Endodermal cell (in vitro differentiated cells): ENCODE results near the gene BTBD9. TPM values are rescaled to one million over a fixed set of nuclear protein-coding genes. Genes with fewer than 3 reads are reported as not detected.
"Not testable (repeated sequence)": the region's sequence is repeated elsewhere in the genome, so short reads cannot be mapped to it uniquely, and the experiment has no call there.

Experiments used
- DNase-seq: peaks from one replicate; pipeline ENCODE4 v3.0.0-alpha.2; 2017
- H3K27ac ChIP-seq: 2 replicates; pipeline ENCODE4 v1.5.1; 2013; ENCODE audit warnings: mild to moderate bottlenecking, low read depth, low read length, moderate library complexity
- H3K27me3 ChIP-seq: 2 replicates; pipeline ENCODE4 v1.6.1; 2013; ENCODE audit warnings: mild to moderate bottlenecking, low read length, moderate library complexity; ENCODE audit not compliant: insufficient read depth, control insufficient read depth, poor library complexity, severe bottlenecking
- H3K36me3 ChIP-seq: 2 replicates; pipeline ENCODE4 v1.7.0; 2013; ENCODE audit warnings: mild to moderate bottlenecking, low read length, moderate library complexity; ENCODE audit not compliant: control insufficient read depth, insufficient read depth
- H3K4me1 ChIP-seq: one replicate; pipeline ENCODE4 v1.7.0; 2013; ENCODE audit warnings: low read length; ENCODE audit not compliant: control insufficient read depth, insufficient read depth
- H3K4me3 ChIP-seq: 2 replicates; pipeline ENCODE4 v1.5.1; 2013; ENCODE audit warnings: mild to moderate bottlenecking, low read length, moderate library complexity
- H3K9ac ChIP-seq: 2 replicates; pipeline ENCODE4 v1.6.1; 2013; ENCODE audit warnings: mild to moderate bottlenecking, low read length, moderate library complexity; ENCODE audit not compliant: poor library complexity, severe bottlenecking; ENCODE audit errors: extremely low read depth
- H3K9me3 ChIP-seq: 2 replicates; pipeline ENCODE4 v1.6.1; 2013; ENCODE audit warnings: mild to moderate bottlenecking, low read length, moderate library complexity; ENCODE audit not compliant: control insufficient read depth
- H3K27ac Mint-ChIP-seq: 2 replicates; pipeline ENCODE4 v1.8.0; 2020; ENCODE audit warnings: mixed read lengths
- H3K27me3 Mint-ChIP-seq: 2 replicates; pipeline ENCODE4 v1.8.0; 2021; ENCODE audit warnings: mild to moderate bottlenecking, mixed read lengths; ENCODE audit not compliant: insufficient read depth
- H3K36me3 Mint-ChIP-seq: 2 replicates; pipeline ENCODE4 v1.8.0; 2020; ENCODE audit warnings: low read depth, mixed read lengths
- H3K4me1 Mint-ChIP-seq: 2 replicates; pipeline ENCODE4 v1.8.0; 2020; ENCODE audit warnings: mixed read lengths
- H3K4me3 Mint-ChIP-seq: 2 replicates; pipeline ENCODE4 v1.8.0; 2020; ENCODE audit warnings: mild to moderate bottlenecking, moderate library complexity, mixed read lengths
- H3K9me3 Mint-ChIP-seq: 2 replicates; pipeline ENCODE4 v1.8.0; 2020; ENCODE audit warnings: mild to moderate bottlenecking, mixed read lengths
- WGBS, 2 experiments: methylation state at CpG; one replicate each; pipeline versions ENCODE4 v1.1.5 to v1.1.7; 2013; ENCODE audit warnings: missing lambda C conversion rate in 2 of 2, mixed read lengths in 1 of 2; ENCODE audit not compliant: insufficient coverage in 1 of 2, insufficient read length in 1 of 2; 5-methylcytosine and 5-hydroxymethylcytosine counted together
- total RNA-seq, 2 donors: library from RNA; stranded (reverse); fragmentation: NEBNext Ultra II Directional in 1 of 2; extraction: Animal tissue kit (Norgen Biotek cat#: 25700) in 1 of 2; gene quantifications; 2 replicates in 1 of 2; 3 replicates in 1 of 2; pipeline ENCODE4 v1.2.1, GENCODE V29; 2021
- TF ChIP-seq, protein P1 (sequence below): fragments of 200-600 bp; sonication (generic); conservative IDR thresholded peaks from 2 replicates; pipeline ENCODE4 v1.5.0; 2021; ENCODE audit warnings: antibody characterized with exemption, mild to moderate bottlenecking

BTBD9 gene
- total RNA-seq, 2 donors from 2014 or later = 7.6 to 12.3 TPM

DNA sequence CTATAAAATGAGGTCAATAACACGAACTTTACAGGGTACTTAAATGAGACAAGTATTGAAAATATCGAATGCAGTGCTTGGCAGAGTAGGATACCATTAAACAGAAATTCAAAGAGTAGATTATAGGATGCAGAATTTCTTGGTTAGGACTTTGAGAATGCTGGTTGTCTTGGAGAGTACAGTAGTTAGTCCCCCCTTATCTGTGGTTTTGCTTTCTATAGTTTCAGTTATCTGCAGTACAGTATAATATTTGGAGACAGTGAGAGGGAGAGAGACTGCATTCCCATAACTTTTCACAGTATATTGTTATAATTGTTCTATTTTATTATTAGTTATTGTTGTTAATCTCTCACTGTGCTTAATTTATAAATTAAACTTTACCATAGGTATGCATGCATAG is 290.5 kb downstream of the BTBD9 start:
- H3K4me1 Mint-ChIP-seq = peaks cover 27% of the 10 kb centered on the region
- no peak overlapping the region for H3K9ac ChIP-seq
- no peaks in the 10 kb centered on the region for H3K9me3 Mint-ChIP-seq
- 87 to 100% methylated on average over 2 of the region's 2 CpGs for WGBS, 2 experiments
- H3K4me3 ChIP-seq = no peak overlapping the region
- DNase-seq = no peak
- H3K36me3 ChIP-seq = no peaks in the 10 kb centered on the region
- peaks cover 20% of the 10 kb centered on the region for H3K4me1 ChIP-seq
- no peaks in the 10 kb centered on the region for H3K9me3 ChIP-seq
- H3K27ac ChIP-seq = no peak overlapping the region
- TF ChIP-seq, protein P1, sequence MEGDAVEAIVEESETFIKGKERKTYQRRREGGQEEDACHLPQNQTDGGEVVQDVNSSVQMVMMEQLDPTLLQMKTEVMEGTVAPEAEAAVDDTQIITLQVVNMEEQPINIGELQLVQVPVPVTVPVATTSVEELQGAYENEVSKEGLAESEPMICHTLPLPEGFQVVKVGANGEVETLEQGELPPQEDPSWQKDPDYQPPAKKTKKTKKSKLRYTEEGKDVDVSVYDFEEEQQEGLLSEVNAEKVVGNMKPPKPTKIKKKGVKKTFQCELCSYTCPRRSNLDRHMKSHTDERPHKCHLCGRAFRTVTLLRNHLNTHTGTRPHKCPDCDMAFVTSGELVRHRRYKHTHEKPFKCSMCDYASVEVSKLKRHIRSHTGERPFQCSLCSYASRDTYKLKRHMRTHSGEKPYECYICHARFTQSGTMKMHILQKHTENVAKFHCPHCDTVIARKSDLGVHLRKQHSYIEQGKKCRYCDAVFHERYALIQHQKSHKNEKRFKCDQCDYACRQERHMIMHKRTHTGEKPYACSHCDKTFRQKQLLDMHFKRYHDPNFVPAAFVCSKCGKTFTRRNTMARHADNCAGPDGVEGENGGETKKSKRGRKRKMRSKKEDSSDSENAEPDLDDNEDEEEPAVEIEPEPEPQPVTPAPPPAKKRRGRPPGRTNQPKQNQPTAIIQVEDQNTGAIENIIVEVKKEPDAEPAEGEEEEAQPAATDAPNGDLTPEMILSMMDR = no peak
- peaks cover 14% of the 10 kb centered on the region for H3K27me3 ChIP-seq
- H3K36me3 Mint-ChIP-seq = no peaks in the 10 kb centered on the region
- H3K27me3 Mint-ChIP-seq = no peaks in the 10 kb centered on the region
- no peak overlapping the region for H3K27ac Mint-ChIP-seq
- no peak overlapping the region for H3K4me3 Mint-ChIP-seq

DNA sequence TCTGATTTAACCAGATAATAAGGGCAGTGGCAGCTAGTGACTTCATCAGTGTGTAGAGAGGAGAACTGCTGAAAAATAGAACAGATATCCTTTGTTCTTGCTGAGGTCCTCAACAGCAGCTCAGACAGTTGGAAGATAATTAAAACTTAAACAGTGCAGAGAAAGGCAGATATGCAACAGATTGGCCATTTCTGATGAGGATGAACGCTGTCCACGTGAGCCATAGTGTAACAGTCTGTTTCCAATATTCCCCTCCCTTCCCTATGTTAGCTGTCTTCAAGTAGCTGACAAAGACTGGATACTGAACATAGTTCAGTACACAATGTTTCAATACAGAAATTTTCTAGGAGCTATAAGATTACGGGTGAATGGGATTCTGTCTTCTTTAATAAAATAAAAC is 291.4 kb downstream of the BTBD9 start:
- H3K4me1 ChIP-seq = peaks cover 20% of the 10 kb centered on the region
- H3K4me1 Mint-ChIP-seq = peaks cover 27% of the 10 kb centered on the region
- no peaks in the 10 kb centered on the region for H3K9me3 ChIP-seq
- H3K27me3 ChIP-seq = peaks cover 14% of the 10 kb centered on the region
- no peak overlapping the region for H3K27ac Mint-ChIP-seq
- H3K9me3 Mint-ChIP-seq = no peaks in the 10 kb centered on the region
- no peak overlapping the region for H3K4me3 Mint-ChIP-seq
- H3K9ac ChIP-seq = no peak overlapping the region
- H3K27me3 Mint-ChIP-seq = no peaks in the 10 kb centered on the region
- no peak overlapping the region for H3K27ac ChIP-seq
- WGBS, 2 experiments = 93 to 100% methylated on average over 3 of the region's 3 CpGs
- no peak overlapping the region for H3K4me3 ChIP-seq
- H3K36me3 Mint-ChIP-seq = no peaks in the 10 kb centered on the region
- no peaks in the 10 kb centered on the region for H3K36me3 ChIP-seq
- TF ChIP-seq, protein P1 = no peak
- no peak for DNase-seq

DNA sequence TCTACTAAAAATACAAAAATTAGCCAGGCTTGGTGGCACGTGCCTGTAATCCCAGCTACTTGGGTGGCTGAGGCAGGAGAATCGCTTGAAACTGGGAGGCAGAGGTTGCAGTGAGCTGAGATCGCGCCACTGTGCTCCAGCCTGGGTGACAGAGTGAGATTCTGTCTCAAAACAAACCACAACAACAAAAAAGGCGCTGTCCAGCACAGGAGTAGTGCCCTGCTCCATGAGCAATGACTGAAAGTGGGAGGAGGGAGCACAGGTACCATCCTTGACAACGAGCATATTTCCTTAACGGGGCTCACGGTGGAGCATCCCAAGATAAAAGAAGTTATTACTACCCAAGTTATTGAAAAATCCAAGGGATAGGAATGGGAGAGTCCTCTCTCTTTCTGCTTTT is 291.9 kb downstream of the BTBD9 start:
- H3K27ac Mint-ChIP-seq, H3K27ac ChIP-seq, H3K9me3 ChIP-seq, H3K9ac ChIP-seq, H3K27me3 Mint-ChIP-seq, H3K36me3 Mint-ChIP-seq, H3K36me3 ChIP-seq, H3K4me3 ChIP-seq, H3K4me3 Mint-ChIP-seq, H3K9me3 Mint-ChIP-seq: not testable (repeated sequence)
- H3K4me1 Mint-ChIP-seq = peaks cover 26% of the 10 kb centered on the region
- WGBS, 2 experiments = 87 to 96% methylated on average over 3 to 8 of the region's 8 CpGs
- Histone ChIP-seq H3K4me1 (peaks cover 20% of the 10 kb centered on the region), H3K27me3 (peaks cover 14% of the 10 kb centered on the region)
- peak; percentile 61 for DNase-seq
